K562 (cell line): Measurements from ENCODE around the gene CPSF4. TPM values are rescaled to one million over a fixed set of nuclear protein-coding genes. Genes with fewer than 3 reads are reported as not detected.

Experiments used
- EZH2 ChIP-seq: IDR thresholded peaks from 2 replicates; pipeline ENCODE4 v1.6.1; 2012; ENCODE audit warnings: low read depth, mild to moderate bottlenecking, inconsistent platforms, low read length, borderline replicate concordance
- FOXJ3 ChIP-seq: sonication (generic); formaldehyde crosslinking; IDR thresholded peaks from 2 replicates; pipeline ENCODE4 v1.4.0; 2020; ENCODE audit warnings: mild to moderate bottlenecking, missing genetic modification reagents
- HEY1 ChIP-seq: fragments of 250-450 bp; sonication (Bioruptor Pico); IDR thresholded peaks from 2 replicates; pipeline ENCODE4 v1.5.0; 2020; ENCODE audit warnings: mild to moderate bottlenecking, moderate library complexity, borderline replicate concordance
- JUNB ChIP-seq: fragments of 450-650 bp; formaldehyde crosslinking; conservative IDR thresholded peaks from 2 replicates; pipeline ENCODE4 v1.4.0; 2020; ENCODE audit warnings: mild to moderate bottlenecking
- NCOA2 ChIP-seq, 2 experiments: fragments of 450-650 bp; IDR thresholded peaks; 2 replicates each; pipeline ENCODE4 v1.6.1; 2018; ENCODE audit warnings: mild to moderate bottlenecking in 2 of 2, moderate library complexity in 1 of 2; ENCODE audit not compliant: partially characterized antibody in 2 of 2
- NCOA6 ChIP-seq: fragments of 450-650 bp; IDR thresholded peaks from 2 replicates; pipeline ENCODE4 v1.6.1; 2017; ENCODE audit warnings: mild to moderate bottlenecking
- RHOXF2B ChIP-seq: fragments of 250-450 bp; sonication (Bioruptor Pico); conservative IDR thresholded peaks from 2 replicates; pipeline ENCODE4 v1.5.1; 2021
- RNF2 ChIP-seq: sonication (generic); IDR thresholded peaks from 2 replicates; pipeline ENCODE4 v1.6.1; 2016
- SIN3A ChIP-seq, 2 experiments: fragments of 150-350 bp in 1 of 2; IDR thresholded peaks; 2 replicates each; pipeline ENCODE4 v1.6.1; 2011 to 2016; ENCODE audit warnings: borderline replicate concordance in 2 of 2, low read depth in 2 of 2, low read length in 2 of 2, mild to moderate bottlenecking in 2 of 2, moderate library complexity in 2 of 2; ENCODE audit not compliant: control insufficient read depth in 1 of 2
- TAF1 ChIP-seq: IDR thresholded peaks from 2 replicates; pipeline ENCODE4 v1.6.1; 2011; ENCODE audit warnings: mild to moderate bottlenecking, low read length, moderate library complexity; ENCODE audit not compliant: insufficient read depth, control insufficient read depth, severe bottlenecking; ENCODE audit errors: extremely low read depth
- TBL1XR1 ChIP-seq, 2 experiments: IDR thresholded peaks; 2 replicates each; pipeline ENCODE4 v1.6.1; 2012; ENCODE audit warnings: improper control_type of control experiment in 2 of 2, low read length in 2 of 2, mild to moderate bottlenecking in 1 of 2
- U2AF1 ChIP-seq: fragments of 200-400 bp; formaldehyde crosslinking; optimal IDR thresholded peaks from 2 replicates; pipeline ENCODE3; 2017; ENCODE audit warnings: mild to moderate bottlenecking, low read depth, low read length, moderate library complexity
- ZNF311 ChIP-seq: fragments of 250-450 bp; sonication (Bioruptor Pico); IDR thresholded peaks from 2 replicates; pipeline ENCODE4 v1.4.0; 2020; ENCODE audit warnings: mild to moderate bottlenecking, moderate library complexity
- ZNF324 ChIP-seq: fragments of 250-450 bp; sonication (Bioruptor Pico); IDR thresholded peaks from 2 replicates; pipeline ENCODE4 v1.4.0; 2020; ENCODE audit warnings: mild to moderate bottlenecking
- polyA plus RNA-seq, 8 experiments: library from polyadenylated mRNA; depleted of rRNA in 4 of 8; stranded (reverse) in 5 of 8; unstranded in 3 of 8; fragments of >200 nt; fragmentation: Nextera tagmentation in 2 of 8; fragmentation: Illumina TruSeq in 1 of 8; extraction: Ambion mirVana in 2 of 8; extraction: Trizol in 1 of 8; gene quantifications; 2 replicates each; pipeline versions ENCODE4 v1.2.1 to v1.2.3, GENCODE V29; 2011 to 2014; ENCODE audit warnings: inconsistent platforms in 1 of 8, missing spikeins in 1 of 8
- total RNA-seq, 7 experiments: library from RNA; depleted of rRNA in 6 of 7; stranded (reverse); fragments of >200 nt in 6 of 7; fragmentation: Illumina TruSeq in 2 of 7; extraction: Trizol in 2 of 7; gene quantifications; 2 replicates each; pipeline versions ENCODE4 v1.2.1 to v1.2.3, GENCODE V29; 2011 to 2021; ENCODE audit warnings: low replicate concordance in 1 of 7
- TF ChIP-seq, protein P1 (sequence below): fragments of 250-450 bp; sonication (Bioruptor Pico); IDR thresholded peaks from 2 replicates; pipeline ENCODE4 v1.8.0; 2022; ENCODE audit warnings: moderate library complexity, mild to moderate bottlenecking, inconsistent platforms
- TF ChIP-seq, protein P2 (sequence below): fragments of 450-650 bp; formaldehyde crosslinking; IDR thresholded peaks from 2 replicates; pipeline ENCODE4 v1.4.0; 2022; ENCODE audit warnings: mild to moderate bottlenecking, moderate library complexity
- TF ChIP-seq, protein P3 (sequence below), 2 experiments: fragments of 450-650 bp; IDR thresholded peaks; 2 replicates each; pipeline ENCODE4 v1.6.1; 2018; ENCODE audit warnings: mild to moderate bottlenecking in 2 of 2, low read depth in 1 of 2; ENCODE audit not compliant: partially characterized antibody in 2 of 2
- TF ChIP-seq, protein P4 (sequence below): fragments of 250-450 bp; sonication (Bioruptor Pico); IDR thresholded peaks from 2 replicates; pipeline ENCODE4 v1.8.0; 2021; ENCODE audit warnings: borderline replicate concordance, mild to moderate bottlenecking, moderate library complexity; ENCODE audit not compliant: poor library complexity, severe bottlenecking
- TF ChIP-seq, protein P5 (sequence below): fragments of 450-650 bp; IDR thresholded peaks from 2 replicates; pipeline ENCODE4 v1.6.1; 2016; ENCODE audit warnings: missing biosample characterization, missing genetic modification characterization

Gene CPSF4
- total and polyA plus RNA-seq, 9 of the 15 experiments (the other 6 are each of a cell fraction or from before 2014, with no cell fraction given), result 16.9 to 118 (median 71.7) TPM

DNA sequence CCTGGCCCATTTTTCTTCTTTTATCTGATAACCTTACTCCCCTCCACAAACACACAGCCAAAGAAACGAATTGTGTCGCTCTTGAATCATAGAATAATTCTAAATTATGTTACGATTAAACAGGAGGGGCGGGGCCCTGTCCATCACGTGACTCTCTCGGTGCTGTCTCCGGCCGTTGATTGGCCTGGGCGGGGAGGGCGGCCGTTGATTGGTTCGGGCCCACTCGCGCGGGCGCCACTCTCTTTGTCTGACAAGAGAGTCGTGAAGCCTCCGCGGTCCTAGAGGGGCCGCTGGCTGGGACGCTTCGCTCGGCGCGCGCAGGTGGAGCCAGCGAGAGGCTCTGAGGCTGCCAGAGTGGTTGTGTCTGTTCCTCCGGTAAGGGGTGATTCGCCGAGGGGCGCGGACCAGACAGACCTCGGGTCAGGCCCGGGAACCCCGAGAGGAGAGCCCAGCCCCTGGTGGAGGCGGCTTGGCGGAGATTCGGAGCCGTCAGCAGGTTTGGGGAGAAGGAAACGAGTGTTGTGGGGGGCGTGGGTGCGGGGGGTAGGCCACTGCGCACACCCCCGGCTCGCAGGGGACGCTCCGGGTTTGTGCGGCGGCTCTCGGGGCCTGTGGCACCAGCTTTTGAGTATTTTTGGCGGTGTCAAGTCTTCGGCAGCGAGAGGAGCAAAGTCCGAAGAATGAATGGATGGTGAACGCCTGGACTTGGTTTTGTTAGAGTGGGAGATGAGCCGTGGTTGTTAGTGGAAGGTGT, 34.0 kb downstream of the CPSF4 start, which contains the start of gene ZNF789 (continued):
- TF ChIP-seq, protein P1, sequence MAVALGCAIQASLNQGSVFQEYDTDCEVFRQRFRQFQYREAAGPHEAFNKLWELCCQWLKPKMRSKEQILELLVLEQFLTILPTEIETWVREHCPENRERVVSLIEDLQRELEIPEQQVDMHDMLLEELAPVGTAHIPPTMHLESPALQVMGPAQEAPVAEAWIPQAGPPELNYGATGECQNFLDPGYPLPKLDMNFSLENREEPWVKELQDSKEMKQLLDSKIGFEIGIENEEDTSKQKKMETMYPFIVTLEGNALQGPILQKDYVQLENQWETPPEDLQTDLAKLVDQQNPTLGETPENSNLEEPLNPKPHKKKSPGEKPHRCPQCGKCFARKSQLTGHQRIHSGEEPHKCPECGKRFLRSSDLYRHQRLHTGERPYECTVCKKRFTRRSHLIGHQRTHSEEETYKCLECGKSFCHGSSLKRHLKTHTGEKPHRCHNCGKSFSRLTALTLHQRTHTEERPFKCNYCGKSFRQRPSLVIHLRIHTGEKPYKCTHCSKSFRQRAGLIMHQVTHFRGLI, result 0 out of 2 replicates have a peak, but pooled peaks have one; percentile 40
- TF ChIP-seq U2AF1 (no peak), HEY1 (CRISPR knock-in tag) (no peak), RNF2 (no peak), RHOXF2B (CRISPR knock-in tag) (no peak), FOXJ3 (CRISPR knock-in tag) (peak; percentile 9; the same call in 1 of the 2 replicates), ZNF324 (CRISPR knock-in tag) (no peak), SIN3A (IDR thresholded peaks at IDR 0.05; ENCODE audit: borderline replicate concordance in 2 of 2, control insufficient read depth in 1 of 2, low read depth in 2 of 2, low read length in 2 of 2) (peak in 1 of 2 experiments; percentile 87; a peak in 1 of 4 replicates), EZH2 (no peak), ZNF311 (CRISPR knock-in tag) (no peak), NCOA2 (IDR thresholded peaks at IDR 0.05; ENCODE audit: partially characterized antibody in 2 of 2) (no peak), NCOA6 (no peak), JUNB (CRISPR knock-in tag) (no peak), TAF1 (peak; percentile 96), TBL1XR1 (IDR thresholded peaks at IDR 0.05; ENCODE audit: low read length in 2 of 2) (0 out of 4 replicates have a peak, but pooled peaks of 1 of the 2 experiments have one; percentile 18)
- TF ChIP-seq, protein P2, sequence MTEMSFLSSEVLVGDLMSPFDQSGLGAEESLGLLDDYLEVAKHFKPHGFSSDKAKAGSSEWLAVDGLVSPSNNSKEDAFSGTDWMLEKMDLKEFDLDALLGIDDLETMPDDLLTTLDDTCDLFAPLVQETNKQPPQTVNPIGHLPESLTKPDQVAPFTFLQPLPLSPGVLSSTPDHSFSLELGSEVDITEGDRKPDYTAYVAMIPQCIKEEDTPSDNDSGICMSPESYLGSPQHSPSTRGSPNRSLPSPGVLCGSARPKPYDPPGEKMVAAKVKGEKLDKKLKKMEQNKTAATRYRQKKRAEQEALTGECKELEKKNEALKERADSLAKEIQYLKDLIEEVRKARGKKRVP (CRISPR knock-in tag), result no peak; the same call in none of the 2 replicates
- TF ChIP-seq, protein P3, sequence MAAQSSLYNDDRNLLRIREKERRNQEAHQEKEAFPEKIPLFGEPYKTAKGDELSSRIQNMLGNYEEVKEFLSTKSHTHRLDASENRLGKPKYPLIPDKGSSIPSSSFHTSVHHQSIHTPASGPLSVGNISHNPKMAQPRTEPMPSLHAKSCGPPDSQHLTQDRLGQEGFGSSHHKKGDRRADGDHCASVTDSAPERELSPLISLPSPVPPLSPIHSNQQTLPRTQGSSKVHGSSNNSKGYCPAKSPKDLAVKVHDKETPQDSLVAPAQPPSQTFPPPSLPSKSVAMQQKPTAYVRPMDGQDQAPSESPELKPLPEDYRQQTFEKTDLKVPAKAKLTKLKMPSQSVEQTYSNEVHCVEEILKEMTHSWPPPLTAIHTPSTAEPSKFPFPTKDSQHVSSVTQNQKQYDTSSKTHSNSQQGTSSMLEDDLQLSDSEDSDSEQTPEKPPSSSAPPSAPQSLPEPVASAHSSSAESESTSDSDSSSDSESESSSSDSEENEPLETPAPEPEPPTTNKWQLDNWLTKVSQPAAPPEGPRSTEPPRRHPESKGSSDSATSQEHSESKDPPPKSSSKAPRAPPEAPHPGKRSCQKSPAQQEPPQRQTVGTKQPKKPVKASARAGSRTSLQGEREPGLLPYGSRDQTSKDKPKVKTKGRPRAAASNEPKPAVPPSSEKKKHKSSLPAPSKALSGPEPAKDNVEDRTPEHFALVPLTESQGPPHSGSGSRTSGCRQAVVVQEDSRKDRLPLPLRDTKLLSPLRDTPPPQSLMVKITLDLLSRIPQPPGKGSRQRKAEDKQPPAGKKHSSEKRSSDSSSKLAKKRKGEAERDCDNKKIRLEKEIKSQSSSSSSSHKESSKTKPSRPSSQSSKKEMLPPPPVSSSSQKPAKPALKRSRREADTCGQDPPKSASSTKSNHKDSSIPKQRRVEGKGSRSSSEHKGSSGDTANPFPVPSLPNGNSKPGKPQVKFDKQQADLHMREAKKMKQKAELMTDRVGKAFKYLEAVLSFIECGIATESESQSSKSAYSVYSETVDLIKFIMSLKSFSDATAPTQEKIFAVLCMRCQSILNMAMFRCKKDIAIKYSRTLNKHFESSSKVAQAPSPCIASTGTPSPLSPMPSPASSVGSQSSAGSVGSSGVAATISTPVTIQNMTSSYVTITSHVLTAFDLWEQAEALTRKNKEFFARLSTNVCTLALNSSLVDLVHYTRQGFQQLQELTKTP (IDR thresholded peaks at IDR 0.05; ENCODE audit: low read depth in 1 of 2, partially characterized antibody in 2 of 2), result no peak
- TF ChIP-seq, protein P4, sequence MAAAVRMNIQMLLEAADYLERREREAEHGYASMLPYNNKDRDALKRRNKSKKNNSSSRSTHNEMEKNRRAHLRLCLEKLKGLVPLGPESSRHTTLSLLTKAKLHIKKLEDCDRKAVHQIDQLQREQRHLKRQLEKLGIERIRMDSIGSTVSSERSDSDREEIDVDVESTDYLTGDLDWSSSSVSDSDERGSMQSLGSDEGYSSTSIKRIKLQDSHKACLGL (CRISPR knock-in tag), result no peak
- TF ChIP-seq, protein P5, sequence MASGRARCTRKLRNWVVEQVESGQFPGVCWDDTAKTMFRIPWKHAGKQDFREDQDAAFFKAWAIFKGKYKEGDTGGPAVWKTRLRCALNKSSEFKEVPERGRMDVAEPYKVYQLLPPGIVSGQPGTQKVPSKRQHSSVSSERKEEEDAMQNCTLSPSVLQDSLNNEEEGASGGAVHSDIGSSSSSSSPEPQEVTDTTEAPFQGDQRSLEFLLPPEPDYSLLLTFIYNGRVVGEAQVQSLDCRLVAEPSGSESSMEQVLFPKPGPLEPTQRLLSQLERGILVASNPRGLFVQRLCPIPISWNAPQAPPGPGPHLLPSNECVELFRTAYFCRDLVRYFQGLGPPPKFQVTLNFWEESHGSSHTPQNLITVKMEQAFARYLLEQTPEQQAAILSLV, result no peak
